GM18867 (cell line): Measurements from ENCODE around the gene CES5A.
"Not testable (repeated sequence)": the region's sequence is repeated elsewhere in the genome, so short reads cannot be mapped to it uniquely, and the experiment has no call there.

Experiments
- ATAC-seq: cut with Tn5 transposase; IDR thresholded peaks from one replicate; pipeline ENCODE4 v1.9.1; 2021; ENCODE audit warnings: mild to moderate bottlenecking, moderate library complexity; ENCODE audit not compliant: unreplicated experiment

CES5A gene

GRCh38 chr16:55875273-55875672 is at the start of gene CES5A:
Gene CES5A (minus strand): TSS chr16:55875373. CDS start chr16:55875221, 152 bp downstream.
- no peak for ATAC-seq

GRCh38 chr16:55922662-55923061 is 47.5 kb upstream of the CES5A start:
- ATAC-seq, result no peak

- no peak for ATAC-seq
These were observed 42.4 kb upstream of the CES5A start for GRCh38 chr16:55917373-55918160.

GRCh38 chr16:55915096-55915827 is 40.1 kb upstream of the CES5A start:
- no peak for ATAC-seq

GRCh38 chr16:55914383-55914782 is 39.2 kb upstream of the CES5A start:
- no peak for ATAC-seq

- no peak for ATAC-seq
These were observed 38.5 kb upstream of the CES5A start for GRCh38 chr16:55913716-55914115.

GRCh38 chr16:55913121-55913520 is 37.9 kb upstream of the CES5A start:
- ATAC-seq, result not testable (repeated sequence)

GRCh38 chr16:55912022-55912421 is 36.8 kb upstream of the CES5A start:
- no peak for ATAC-seq

- no peak for ATAC-seq
These were observed 36.4 kb upstream of the CES5A start for GRCh38 chr16:55911616-55912015.

GRCh38 chr16:55909876-55910275 is 34.7 kb upstream of the CES5A start:
- ATAC-seq, result no peak

GRCh38 chr16:55908641-55909040 is 33.5 kb upstream of the CES5A start:
- no peak for ATAC-seq

- ATAC-seq, result no peak
These were observed 32.5 kb upstream of the CES5A start for GRCh38 chr16:55907661-55908060.

- ATAC-seq, result no peak
These were observed 30.9 kb upstream of the CES5A start for GRCh38 chr16:55906123-55906522.

GRCh38 chr16:55905651-55906050 is 30.5 kb upstream of the CES5A start:
- ATAC-seq, result no peak

- ATAC-seq, result no peak
These were observed 26.5 kb upstream of the CES5A start for GRCh38 chr16:55901566-55902217.

GRCh38 chr16:55900616-55901393 is 25.6 kb upstream of the CES5A start:
- ATAC-seq, result no peak

- no peak for ATAC-seq
These were observed 24.7 kb upstream of the CES5A start for GRCh38 chr16:55899857-55900256.

- ATAC-seq, result no peak
These were observed 23.4 kb upstream of the CES5A start for GRCh38 chr16:55898592-55898991.

GRCh38 chr16:55892821-55893220 is 17.6 kb upstream of the CES5A start:
- no peak for ATAC-seq

GRCh38 chr16:55889518-55889917 is 14.3 kb upstream of the CES5A start:
- no peak for ATAC-seq

- ATAC-seq, result no peak
These were observed 13.4 kb upstream of the CES5A start for GRCh38 chr16:55888546-55888945.
